Ishikawa (cell line): ENCODE measurements around the gene LEKR1.

Source experiments
- CEBPB ChIP-seq: IDR thresholded peaks from 2 replicates; pipeline ENCODE4 v1.6.1; 2012
- CREB1 ChIP-seq: IDR thresholded peaks from 2 replicates; pipeline ENCODE4 v1.6.1; 2012; ENCODE audit warnings: low read depth
- EGR1 ChIP-seq: IDR thresholded peaks from 2 replicates; pipeline ENCODE4 v1.6.1; 2012
- EP300 ChIP-seq: IDR thresholded peaks from 2 replicates; pipeline ENCODE4 v1.6.1; 2012; ENCODE audit warnings: borderline replicate concordance
- FOXM1 ChIP-seq: IDR thresholded peaks from 2 replicates; pipeline ENCODE4 v1.6.1; 2012; ENCODE audit warnings: low read depth, borderline replicate concordance
- MAX ChIP-seq: IDR thresholded peaks from 2 replicates; pipeline ENCODE4 v1.6.1; 2012
- NFIC ChIP-seq: IDR thresholded peaks from 2 replicates; pipeline ENCODE4 v1.6.1; 2012
- RAD21 ChIP-seq: IDR thresholded peaks from 2 replicates; pipeline ENCODE4 v1.6.1; 2012; ENCODE audit warnings: low read depth
- REST ChIP-seq: IDR thresholded peaks from 2 replicates; pipeline ENCODE4 v1.6.1; 2012; ENCODE audit warnings: low read depth, mild to moderate bottlenecking
- TAF1 ChIP-seq: IDR thresholded peaks from 2 replicates; pipeline ENCODE4 v1.6.1; 2012; ENCODE audit warnings: low read depth, mild to moderate bottlenecking
- TCF12 ChIP-seq: IDR thresholded peaks from 2 replicates; pipeline ENCODE4 v1.6.1; 2012; ENCODE audit warnings: low read depth
- TEAD4 ChIP-seq: IDR thresholded peaks from 2 replicates; pipeline ENCODE4 v1.6.1; 2012
- YY1 ChIP-seq: IDR thresholded peaks from 2 replicates; pipeline ENCODE4 v1.6.1; 2012; ENCODE audit warnings: low read depth
- ZBTB7A ChIP-seq: IDR thresholded peaks from 2 replicates; pipeline ENCODE4 v1.6.1; 2012; ENCODE audit warnings: low read depth
- TF ChIP-seq, protein P1 (sequence below): IDR thresholded peaks from 2 replicates; pipeline ENCODE4 v1.6.1; 2012

Gene LEKR1

DNA sequence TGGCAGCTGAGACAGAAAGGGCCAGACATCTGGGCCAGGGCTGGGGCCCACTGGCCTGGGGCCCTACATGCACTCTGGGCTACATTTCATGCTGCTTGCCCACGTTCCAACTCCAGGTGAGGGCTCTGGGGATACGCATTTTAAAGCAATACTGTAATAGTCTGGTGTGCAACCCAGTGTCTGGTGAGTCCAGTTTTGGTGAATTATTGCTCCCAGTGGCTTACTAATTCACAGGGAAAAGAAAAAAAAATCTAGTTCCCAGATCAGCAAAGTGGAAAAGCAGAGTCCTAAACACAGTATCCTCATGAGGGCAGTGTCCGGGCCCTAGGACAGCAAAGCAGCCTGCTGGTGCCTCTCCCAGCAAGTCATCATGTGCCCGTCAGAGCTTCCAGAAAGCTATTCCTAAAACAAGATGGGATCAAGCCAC lies 251.4 kb downstream of the LEKR1 start:
- TF ChIP-seq NFIC (no peak), EP300 (no peak), TEAD4 (no peak), CEBPB (no peak), YY1 (no peak), EGR1 (no peak), ZBTB7A (no peak), RAD21 (no peak)
- TF ChIP-seq, protein P1, sequence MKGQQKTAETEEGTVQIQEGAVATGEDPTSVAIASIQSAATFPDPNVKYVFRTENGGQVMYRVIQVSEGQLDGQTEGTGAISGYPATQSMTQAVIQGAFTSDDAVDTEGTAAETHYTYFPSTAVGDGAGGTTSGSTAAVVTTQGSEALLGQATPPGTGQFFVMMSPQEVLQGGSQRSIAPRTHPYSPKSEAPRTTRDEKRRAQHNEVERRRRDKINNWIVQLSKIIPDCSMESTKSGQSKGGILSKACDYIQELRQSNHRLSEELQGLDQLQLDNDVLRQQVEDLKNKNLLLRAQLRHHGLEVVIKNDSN: no peak

- TF ChIP-seq FOXM1 (no peak), MAX (no peak), ZBTB7A (no peak), REST (no peak), EGR1 (no peak), TAF1 (no peak), NFIC (no peak), YY1 (no peak), TCF12 (no peak), TEAD4 (no peak), CEBPB (no peak), RAD21 (no peak), CREB1 (no peak), EP300 (no peak)
- TF ChIP-seq, protein P1: no peak
Measured at GRCh38 chr3:157078131-157078810, 252.1 kb downstream of the LEKR1 start.

DNA sequence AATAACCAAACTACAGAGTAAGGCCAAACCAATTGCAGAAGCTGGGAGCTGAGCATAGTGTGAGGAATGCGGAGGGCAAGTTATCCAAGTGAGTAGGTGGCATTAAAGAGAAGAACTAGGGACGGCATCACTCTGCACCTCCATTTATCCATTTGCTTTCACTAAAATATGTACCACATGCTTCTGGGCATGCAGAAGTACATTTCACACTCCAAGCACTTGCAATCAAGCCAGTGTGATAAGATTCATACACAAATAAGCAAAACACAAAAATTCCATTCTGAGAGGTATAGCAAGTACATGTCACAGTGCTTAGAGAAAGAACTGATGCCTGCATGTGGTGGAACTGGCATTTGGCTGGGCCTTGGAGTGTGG lies 252.6 kb downstream of the LEKR1 start:
- TF ChIP-seq NFIC (no peak), TCF12 (no peak), ZBTB7A (no peak), FOXM1 (no peak), CREB1 (no peak), MAX (no peak), EP300 (no peak), EGR1 (no peak), CEBPB (no peak), TEAD4 (no peak)

DNA sequence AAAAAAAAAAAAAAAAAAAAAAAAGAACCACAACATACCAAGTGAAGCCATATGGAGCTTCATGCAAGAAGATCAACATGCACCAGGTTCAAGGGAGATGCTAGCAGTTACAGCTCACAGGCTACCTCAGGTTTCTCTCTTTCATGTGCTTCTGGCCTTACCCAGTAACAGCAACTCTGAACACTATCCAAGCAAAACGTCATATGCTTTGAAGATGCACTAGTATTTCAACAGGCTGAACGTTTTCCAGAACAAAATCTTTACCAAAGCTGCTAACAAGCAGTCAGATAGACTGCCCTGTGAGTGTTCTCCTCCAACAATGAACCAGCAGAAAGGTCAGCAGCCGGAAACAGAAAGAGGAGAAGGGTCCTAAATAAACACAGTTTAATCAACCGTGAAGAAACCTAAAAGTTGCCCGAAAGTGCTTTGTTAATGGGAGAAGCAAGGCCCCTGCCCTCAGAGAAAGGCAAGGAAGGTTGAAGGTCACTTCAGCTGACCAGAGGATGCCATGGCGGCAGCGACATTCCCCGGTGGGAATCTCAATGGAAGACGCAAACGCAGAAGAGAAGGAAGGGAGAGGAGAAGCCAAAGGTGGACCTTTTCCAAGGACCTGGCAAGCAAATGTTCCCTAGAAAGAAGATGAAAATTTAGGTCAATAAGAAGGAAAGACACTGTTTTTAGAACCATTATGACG lies 253.7 kb downstream of the LEKR1 start:
- TF ChIP-seq CEBPB (no peak), NFIC (no peak), EGR1 (no peak), CREB1 (no peak), ZBTB7A (no peak), FOXM1 (no peak), REST (no peak), YY1 (no peak), MAX (no peak), TEAD4 (no peak), TCF12 (no peak)
- TF ChIP-seq, protein P1: no peak

GRCh38 chr3:157081626-157082210 lies 255.6 kb downstream of the LEKR1 start:
- TF ChIP-seq EGR1 (no peak), CEBPB (no peak), CREB1 (no peak), TCF12 (no peak), FOXM1 (no peak), ZBTB7A (peak; percentile 93), EP300 (no peak), RAD21 (peak; percentile 96), YY1 (no peak), REST (no peak), TEAD4 (0 out of 2 replicates have a peak, but pooled peaks have one; percentile 4), MAX (no peak)
- TF ChIP-seq, protein P1: no peak
